ACHN (cell line): ENCODE data around the gene NCKIPSD.

Experiments used
- DNase-seq: peaks from one replicate; pipeline ENCODE4 v3.0.0-alpha.2; 2015
- in situ Hi-C: cut with HindIII; loops from 2 replicates; pipeline ENCODE4 v1.10.0; 2017; ENCODE audit warnings: low sequenced_read_pairs, low pct_ligation_motif_present, low pct_unique_long_range_greater_than_20kb

The NCKIPSD gene

GRCh38 chr3:48656061-48656840, 29.5 kb downstream of the NCKIPSD start:
- DNase-seq, result peak; percentile 74

GRCh38 chr3:48655606-48656005, 30.1 kb downstream of the NCKIPSD start:
- no peak for DNase-seq
- in situ Hi-C loops, result no loop called here

More at GRCh38 chr3:48656061-48656840, 29.5 kb downstream of the NCKIPSD start:
- in situ Hi-C loops, result no loop called here

- DNase-seq, result no peak
- in situ Hi-C loops, result no loop called here
Measured at GRCh38 chr3:48655063-48655462, 30.7 kb downstream of the NCKIPSD start.

- in situ Hi-C loops, result no loop called here
- DNase-seq, result no peak
Measured at GRCh38 chr3:48652923-48653715, 32.6 kb downstream of the NCKIPSD start.

- in situ Hi-C loops, result no loop called here
- DNase-seq, result no peak
Measured at GRCh38 chr3:48651771-48652170, 33.9 kb downstream of the NCKIPSD start.

- in situ Hi-C loops, result no loop called here
- DNase-seq, result no peak
Measured at GRCh38 chr3:48650723-48651122, 35.0 kb downstream of the NCKIPSD start.

GRCh38 chr3:48648188-48648850, 37.4 kb downstream of the NCKIPSD start:
- DNase-seq, result no peak
- in situ Hi-C loops, result no loop called here

GRCh38 chr3:48647714-48648113, 38.0 kb downstream of the NCKIPSD start:
- no peak for DNase-seq
- in situ Hi-C loops, result no loop called here

GRCh38 chr3:48644898-48645760, 40.6 kb downstream of the NCKIPSD start:
- DNase-seq, result no peak
- in situ Hi-C loops, result no loop called here

GRCh38 chr3:48642605-48643004, 43.1 kb downstream of the NCKIPSD start:
- no peak for DNase-seq
- in situ Hi-C loops, result no loop called here

GRCh38 chr3:48641396-48641795, 44.3 kb downstream of the NCKIPSD start:
- no peak for DNase-seq
- in situ Hi-C loops, result no loop called here

- in situ Hi-C loops, result no loop called here
Measured at GRCh38 chr3:48639944-48640606, 45.6 kb downstream of the NCKIPSD start.

GRCh38 chr3:48637305-48637704, 48.4 kb downstream of the NCKIPSD start:
- in situ Hi-C loops, result no loop called here
- DNase-seq, result no peak

More at GRCh38 chr3:48639944-48640606, 45.6 kb downstream of the NCKIPSD start:
- no peak for DNase-seq

GRCh38 chr3:48636149-48636655, 49.5 kb downstream of the NCKIPSD start:
- DNase-seq, result no peak
- in situ Hi-C loops, result no loop called here

- in situ Hi-C loops, result no loop called here
Measured at GRCh38 chr3:48635222-48636021, 50.3 kb downstream of the NCKIPSD start, which contains the start of gene SLC26A6. TSS of gene SLC26A6 (minus strand) at chr3:48635461. CDS start at chr3:48635393, 68 bp downstream.

GRCh38 chr3:48634661-48635221, 51.0 kb downstream of the NCKIPSD start:
- peak; percentile 47 for DNase-seq
- in situ Hi-C loops, result no loop called here

More at GRCh38 chr3:48635222-48636021, 50.3 kb downstream of the NCKIPSD start, which contains the start of gene SLC26A6:
- DNase-seq, result peak; percentile 93
